ENCODE data around the gene ARFIP2.

DNA sequence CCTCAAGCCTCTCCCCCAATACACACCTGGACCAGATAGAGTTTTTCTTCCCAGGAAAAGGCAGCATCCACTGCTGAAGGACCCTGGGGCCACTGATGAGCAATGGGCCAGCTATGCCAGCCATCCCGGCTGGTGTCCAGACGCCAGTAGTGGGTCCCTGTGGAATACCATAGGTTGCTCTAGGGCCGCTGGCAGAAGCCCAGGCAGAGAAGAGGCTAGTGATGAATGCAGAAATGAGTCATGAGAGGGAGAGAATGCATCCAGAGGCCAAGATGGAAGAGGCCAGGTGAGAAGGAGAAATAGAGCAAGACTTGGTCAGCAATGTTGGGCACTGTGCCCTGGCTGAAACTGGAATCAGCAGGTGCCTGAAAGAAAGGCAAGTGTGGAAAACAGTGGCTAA lies 49.3 kb downstream of the ARFIP2 start:
- TF ChIP-seq, protein P1, sequence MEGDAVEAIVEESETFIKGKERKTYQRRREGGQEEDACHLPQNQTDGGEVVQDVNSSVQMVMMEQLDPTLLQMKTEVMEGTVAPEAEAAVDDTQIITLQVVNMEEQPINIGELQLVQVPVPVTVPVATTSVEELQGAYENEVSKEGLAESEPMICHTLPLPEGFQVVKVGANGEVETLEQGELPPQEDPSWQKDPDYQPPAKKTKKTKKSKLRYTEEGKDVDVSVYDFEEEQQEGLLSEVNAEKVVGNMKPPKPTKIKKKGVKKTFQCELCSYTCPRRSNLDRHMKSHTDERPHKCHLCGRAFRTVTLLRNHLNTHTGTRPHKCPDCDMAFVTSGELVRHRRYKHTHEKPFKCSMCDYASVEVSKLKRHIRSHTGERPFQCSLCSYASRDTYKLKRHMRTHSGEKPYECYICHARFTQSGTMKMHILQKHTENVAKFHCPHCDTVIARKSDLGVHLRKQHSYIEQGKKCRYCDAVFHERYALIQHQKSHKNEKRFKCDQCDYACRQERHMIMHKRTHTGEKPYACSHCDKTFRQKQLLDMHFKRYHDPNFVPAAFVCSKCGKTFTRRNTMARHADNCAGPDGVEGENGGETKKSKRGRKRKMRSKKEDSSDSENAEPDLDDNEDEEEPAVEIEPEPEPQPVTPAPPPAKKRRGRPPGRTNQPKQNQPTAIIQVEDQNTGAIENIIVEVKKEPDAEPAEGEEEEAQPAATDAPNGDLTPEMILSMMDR (IDR thresholded peaks at IDR 0.05; ENCODE audit: insufficient read depth, low read depth, low read length): no peak
- no peak for TF ChIP-seq EZH2 (IDR thresholded peaks at IDR 0.05; ENCODE audit: insufficient read depth, low read length)
